Measurements from ENCODE around the gene FCAMR. TPM values are rescaled to one million over a fixed set of nuclear protein-coding genes. Genes with fewer than 3 reads are reported as not detected.

Gene FCAMR
- total RNA-seq, 1 donor from 2014 or later: not detected

- Mint-ChIP-seq H3K9me3 (ENCODE audit: unreplicated experiment) (no peaks in the 10 kb centered on the region), H3K36me3 (ENCODE audit: low read depth, unreplicated experiment) (no peaks in the 10 kb centered on the region), H3K27ac (ENCODE audit: unreplicated experiment) (no peak overlapping the region), H3K4me3 (ENCODE audit: unreplicated experiment) (no peak overlapping the region), H3K27me3 (ENCODE audit: unreplicated experiment) (peaks cover 3% of the 10 kb centered on the region), H3K4me1 (ENCODE audit: unreplicated experiment) (peaks cover 4% of the 10 kb centered on the region)
- no peak for DNase-seq (ENCODE audit: low spot score)
- TF ChIP-seq CTCF (IDR thresholded peaks at IDR 0.05; ENCODE audit: unreplicated experiment): no peak
Observed at GRCh38 chr1:206939841-206940587, 30.2 kb downstream of the FCAMR start.

- H3K36me3 Mint-ChIP-seq (ENCODE audit: low read depth, unreplicated experiment): no peaks in the 10 kb centered on the region
- no peak overlapping the region for H3K27ac Mint-ChIP-seq (ENCODE audit: unreplicated experiment)
- no peak for DNase-seq (ENCODE audit: low spot score)
- peaks cover 4% of the 10 kb centered on the region for H3K4me1 Mint-ChIP-seq (ENCODE audit: unreplicated experiment)
- H3K27me3 Mint-ChIP-seq (ENCODE audit: unreplicated experiment): peaks cover 3% of the 10 kb centered on the region
- no peak for TF ChIP-seq CTCF (IDR thresholded peaks at IDR 0.05; ENCODE audit: unreplicated experiment)
- no peaks in the 10 kb centered on the region for H3K9me3 Mint-ChIP-seq (ENCODE audit: unreplicated experiment)
- H3K4me3 Mint-ChIP-seq (ENCODE audit: unreplicated experiment): no peak overlapping the region
Observed at GRCh38 chr1:206939131-206939530, 31.1 kb downstream of the FCAMR start.

GRCh38 chr1:206937425-206937824, 32.8 kb downstream of the FCAMR start:
- no peak overlapping the region for H3K27ac Mint-ChIP-seq (ENCODE audit: unreplicated experiment)
- H3K27me3 Mint-ChIP-seq (ENCODE audit: unreplicated experiment): peaks cover under 1% of the 10 kb centered on the region
- no peaks in the 10 kb centered on the region for H3K36me3 Mint-ChIP-seq (ENCODE audit: low read depth, unreplicated experiment)
- H3K9me3 Mint-ChIP-seq (ENCODE audit: unreplicated experiment): no peaks in the 10 kb centered on the region
- TF ChIP-seq CTCF (IDR thresholded peaks at IDR 0.05; ENCODE audit: unreplicated experiment): no peak
- H3K4me1 Mint-ChIP-seq (ENCODE audit: unreplicated experiment): peaks cover 4% of the 10 kb centered on the region
- DNase-seq (ENCODE audit: low spot score): no peak
- H3K4me3 Mint-ChIP-seq (ENCODE audit: unreplicated experiment): no peak overlapping the region

DNA sequence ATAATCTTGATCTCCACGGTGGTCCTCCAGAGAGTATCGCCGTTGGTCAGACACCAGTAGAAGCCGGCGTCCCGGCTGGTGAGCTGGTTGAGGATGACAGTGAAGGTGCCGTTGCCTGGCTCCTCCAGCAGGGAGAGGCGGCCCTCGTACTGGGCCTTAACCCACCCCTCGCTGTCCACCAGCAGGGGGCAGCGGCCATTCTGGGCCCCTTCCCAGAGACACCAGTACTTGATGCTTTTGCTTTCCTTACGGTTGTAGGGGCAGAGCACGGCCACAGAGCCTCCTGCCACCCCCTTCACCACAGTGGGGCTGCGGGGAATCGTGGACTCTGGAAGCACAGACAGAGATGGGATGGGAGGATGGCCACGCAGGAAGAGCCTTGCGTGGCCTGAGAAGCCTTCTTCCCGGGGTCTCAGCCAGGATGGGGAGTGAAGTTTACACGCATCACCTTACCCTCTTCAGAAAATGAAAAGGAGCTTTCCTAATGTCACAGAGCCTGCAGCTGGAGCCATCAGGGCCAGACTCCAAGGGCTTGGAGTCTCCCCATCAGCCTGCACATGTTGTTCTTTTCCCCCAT, 34.7 kb downstream of the FCAMR start:
- TF ChIP-seq CTCF (IDR thresholded peaks at IDR 0.05; ENCODE audit: unreplicated experiment): peak; percentile 82
- peaks cover 4% of the 10 kb centered on the region for H3K4me1 Mint-ChIP-seq (ENCODE audit: unreplicated experiment)
- H3K27ac Mint-ChIP-seq (ENCODE audit: unreplicated experiment): no peak overlapping the region
- H3K27me3 Mint-ChIP-seq (ENCODE audit: unreplicated experiment): peaks cover 2% of the 10 kb centered on the region
- H3K9me3 Mint-ChIP-seq (ENCODE audit: unreplicated experiment): no peaks in the 10 kb centered on the region
- DNase-seq (ENCODE audit: low spot score): peak; percentile 88
- no peaks in the 10 kb centered on the region for H3K36me3 Mint-ChIP-seq (ENCODE audit: low read depth, unreplicated experiment)
- H3K4me3 Mint-ChIP-seq (ENCODE audit: unreplicated experiment): no peak overlapping the region

DNA sequence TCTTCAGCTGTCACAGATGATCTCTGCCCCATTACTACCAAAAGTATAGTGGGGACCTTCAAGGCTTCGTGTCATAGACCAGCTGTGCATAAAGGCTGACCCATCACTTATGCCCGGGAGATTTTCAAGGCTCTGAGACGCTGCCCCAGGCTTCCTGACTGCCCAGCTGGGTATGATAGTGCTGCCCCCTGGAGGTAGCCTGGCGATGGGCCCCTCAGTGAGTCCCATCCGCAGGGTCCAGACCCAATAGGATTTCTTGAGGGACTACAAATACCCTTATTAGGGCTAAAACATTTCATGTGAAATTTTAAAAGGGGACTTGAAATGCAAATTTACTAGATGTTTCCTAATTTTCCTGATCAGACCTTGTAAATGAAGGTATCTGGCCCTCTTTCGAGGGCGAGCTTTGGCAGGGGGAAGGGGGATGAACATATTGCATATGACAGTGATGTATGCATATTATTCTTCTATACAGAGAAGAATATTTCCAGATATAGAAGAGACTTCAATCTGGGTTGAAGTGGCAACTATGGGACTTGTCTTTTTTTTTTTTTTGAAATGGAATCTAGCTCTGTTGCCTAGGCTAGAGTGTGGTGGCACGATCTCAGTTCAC, 36.8 kb downstream of the FCAMR start:
- H3K9me3 Mint-ChIP-seq (ENCODE audit: unreplicated experiment): no peaks in the 10 kb centered on the region
- H3K27ac Mint-ChIP-seq (ENCODE audit: unreplicated experiment): no peak overlapping the region
- no peaks in the 10 kb centered on the region for H3K4me1 Mint-ChIP-seq (ENCODE audit: unreplicated experiment)
- no peak overlapping the region for H3K4me3 Mint-ChIP-seq (ENCODE audit: unreplicated experiment)
- H3K36me3 Mint-ChIP-seq (ENCODE audit: low read depth, unreplicated experiment): no peaks in the 10 kb centered on the region
- H3K27me3 Mint-ChIP-seq (ENCODE audit: unreplicated experiment): peaks cover 2% of the 10 kb centered on the region
- peak; percentile 70 for TF ChIP-seq CTCF (IDR thresholded peaks at IDR 0.05; ENCODE audit: unreplicated experiment)
- DNase-seq (ENCODE audit: low spot score): peak; percentile 78
